ENCODE data around the gene CACNA1E.
"Not testable (repeated sequence)": the region's sequence is repeated elsewhere in the genome, so short reads cannot be mapped to it uniquely, and the experiment has no call there.

CACNA1E gene

GRCh38 chr1:181832173-181832880 is 349.0 kb downstream of the CACNA1E start:
- DNase-seq, result not testable (repeated sequence)

- DNase-seq, result no peak
Measured at GRCh38 chr1:181846001-181846645, 362.8 kb downstream of the CACNA1E start.

GRCh38 chr1:181846681-181847080 is 363.4 kb downstream of the CACNA1E start:
- DNase-seq, result no peak

- no peak for DNase-seq
Measured at GRCh38 chr1:181849071-181849470, 365.8 kb downstream of the CACNA1E start.

GRCh38 chr1:181854212-181854611 is 370.9 kb downstream of the CACNA1E start:
- DNase-seq, result not testable (repeated sequence)

GRCh38 chr1:181855380-181855779 is 372.1 kb downstream of the CACNA1E start:
- no peak for DNase-seq

Measured in GDM1 (cell line).